ENCODE data around the gene CREBBP. TPM values are rescaled to one million over a fixed set of nuclear protein-coding genes. Genes with fewer than 3 reads are reported as not detected.
A peak's percentile ranks its signal among the peaks of the same experiment; 100 is the strongest.

CREBBP gene
- total and polyA plus RNA-seq, 9 of the 15 experiments (the other 6 are each of a cell fraction or from before 2014, with no cell fraction given) = 0.70 to 24.8 (median 5.6) TPM

DNA sequence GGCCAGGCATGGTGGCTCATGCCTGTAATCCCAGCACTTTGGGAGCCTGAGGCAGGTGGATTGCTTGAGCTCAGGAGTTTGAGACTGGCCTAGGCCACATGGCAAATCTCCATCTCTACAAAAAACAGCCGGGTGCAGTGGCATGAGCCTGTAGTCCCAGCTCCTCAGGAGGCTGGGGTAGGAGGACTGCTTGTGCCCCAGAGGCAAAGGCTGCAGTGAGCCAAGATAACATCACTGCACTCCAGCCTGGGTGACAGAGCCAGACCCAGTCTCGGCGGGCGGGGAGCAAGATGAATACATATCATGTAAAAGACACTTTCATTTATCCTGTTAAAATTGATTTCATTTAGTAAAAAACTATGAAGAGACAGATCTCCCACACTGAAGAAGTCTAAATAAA is 54.6 kb downstream of the CREBBP start:
- Histone ChIP-seq H3K4me1 (replicated peaks in 1 of 2; ENCODE audit: control insufficient read depth in 2 of 2, insufficient read depth in 2 of 2, low read length in 2 of 2) (peaks cover 21 to 22% of the 10 kb centered on the region in 2 experiments), H3K9me1 (ENCODE audit: control insufficient read depth, insufficient read depth, low read length) (peaks cover 13% of the 10 kb centered on the region), H3K36me3 (ENCODE audit: control insufficient read depth, insufficient read depth, low read length) (peaks cover 4% of the 10 kb centered on the region; the same call in 2 of the 3 replicates), H3K4me2 (ENCODE audit: insufficient read depth, low read length) (no peak overlapping the region), H3K27me3 (ENCODE audit: control insufficient read depth in 2 of 2, insufficient read depth in 2 of 2, low read length in 2 of 2) (no peaks in the 10 kb centered on the region), H3K9me3 (replicated peaks; ENCODE audit: control insufficient read depth, insufficient read depth, low read depth, low read length) (no peaks in the 10 kb centered on the region), H3K27ac (ENCODE audit: extremely low read depth, low read depth, low read length) (no peak overlapping the region), H3K79me2 (ENCODE audit: control insufficient read depth, insufficient read depth, low read length) (peaks cover 79% of the 10 kb centered on the region), H3K9ac (ENCODE audit: insufficient read depth in 1 of 2, low read depth in 2 of 2, low read length in 2 of 2) (no peak overlapping the region), H3K4me3 (no peak overlapping the region), H2AFZ (ENCODE audit: low read depth, low read length) (no peak overlapping the region), H4K20me1 (replicated peaks; ENCODE audit: control insufficient read depth, insufficient read depth, low read length) (peaks cover 29% of the 10 kb centered on the region)
- FAIRE-seq (no peak), ATAC-seq (no peak), DNase-seq (ENCODE audit: extremely low read depth in 1 of 4, low spot score in 3 of 4) (no peak)
- WGBS (ENCODE audit: insufficient coverage, low coverage, missing lambda C conversion rate) = 41% methylated on average over 4 of the region's 4 CpGs
- ChIA-PET POLR2A (no interaction called here), CTCF (ENCODE audit: low intra/inter-chr PET ratio) (no interaction called here)
- in situ Hi-C loops (cut with MboI) = no loop called here
- no TSS peak for BruUV-seq (replicated peaks)
- TF ChIP-seq RBM15 (IDR thresholded peaks at IDR 0.05; ENCODE audit: insufficient read depth, low read length) (no peak), RBM34 (IDR thresholded peaks at IDR 0.05; ENCODE audit: borderline replicate concordance, insufficient read depth, low read length) (no peak)
- TF ChIP-seq, protein P1, sequence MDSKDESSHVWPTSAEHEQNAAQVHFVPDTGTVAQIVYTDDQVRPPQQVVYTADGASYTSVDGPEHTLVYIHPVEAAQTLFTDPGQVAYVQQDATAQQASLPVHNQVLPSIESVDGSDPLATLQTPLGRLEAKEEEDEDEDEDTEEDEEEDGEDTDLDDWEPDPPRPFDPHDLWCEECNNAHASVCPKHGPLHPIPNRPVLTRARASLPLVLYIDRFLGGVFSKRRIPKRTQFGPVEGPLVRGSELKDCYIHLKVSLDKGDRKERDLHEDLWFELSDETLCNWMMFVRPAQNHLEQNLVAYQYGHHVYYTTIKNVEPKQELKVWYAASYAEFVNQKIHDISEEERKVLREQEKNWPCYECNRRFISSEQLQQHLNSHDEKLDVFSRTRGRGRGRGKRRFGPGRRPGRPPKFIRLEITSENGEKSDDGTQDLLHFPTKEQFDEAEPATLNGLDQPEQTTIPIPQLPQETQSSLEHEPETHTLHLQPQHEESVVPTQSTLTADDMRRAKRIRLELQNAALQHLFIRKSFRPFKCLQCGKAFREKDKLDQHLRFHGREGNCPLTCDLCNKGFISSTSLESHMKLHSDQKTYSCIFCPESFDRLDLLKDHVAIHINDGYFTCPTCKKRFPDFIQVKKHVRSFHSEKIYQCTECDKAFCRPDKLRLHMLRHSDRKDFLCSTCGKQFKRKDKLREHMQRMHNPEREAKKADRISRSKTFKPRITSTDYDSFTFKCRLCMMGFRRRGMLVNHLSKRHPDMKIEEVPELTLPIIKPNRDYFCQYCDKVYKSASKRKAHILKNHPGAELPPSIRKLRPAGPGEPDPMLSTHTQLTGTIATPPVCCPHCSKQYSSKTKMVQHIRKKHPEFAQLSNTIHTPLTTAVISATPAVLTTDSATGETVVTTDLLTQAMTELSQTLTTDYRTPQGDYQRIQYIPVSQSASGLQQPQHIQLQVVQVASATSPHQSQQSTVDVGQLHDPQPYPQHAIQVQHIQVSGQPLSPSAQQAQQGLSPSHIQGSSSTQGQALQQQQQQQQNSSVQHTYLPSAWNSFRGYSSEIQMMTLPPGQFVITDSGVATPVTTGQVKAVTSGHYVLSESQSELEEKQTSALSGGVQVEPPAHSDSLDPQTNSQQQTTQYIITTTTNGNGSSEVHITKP (IDR thresholded peaks at IDR 0.05; ENCODE audit: partially characterized antibody) = peak; percentile 43
- TF ChIP-seq, protein P2, sequence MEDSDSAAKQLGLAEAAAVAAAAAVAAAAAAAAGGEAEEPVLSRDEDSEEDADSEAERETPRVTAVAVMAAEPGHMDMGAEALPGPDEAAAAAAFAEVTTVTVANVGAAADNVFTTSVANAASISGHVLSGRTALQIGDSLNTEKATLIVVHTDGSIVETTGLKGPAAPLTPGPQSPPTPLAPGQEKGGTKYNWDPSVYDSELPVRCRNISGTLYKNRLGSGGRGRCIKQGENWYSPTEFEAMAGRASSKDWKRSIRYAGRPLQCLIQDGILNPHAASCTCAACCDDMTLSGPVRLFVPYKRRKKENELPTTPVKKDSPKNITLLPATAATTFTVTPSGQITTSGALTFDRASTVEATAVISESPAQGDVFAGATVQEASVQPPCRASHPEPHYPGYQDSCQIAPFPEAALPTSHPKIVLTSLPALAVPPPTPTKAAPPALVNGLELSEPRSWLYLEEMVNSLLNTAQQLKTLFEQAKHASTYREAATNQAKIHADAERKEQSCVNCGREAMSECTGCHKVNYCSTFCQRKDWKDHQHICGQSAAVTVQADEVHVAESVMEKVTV (CRISPR knock-in tag; IDR thresholded peaks at IDR 0.05) = no peak
- intact Hi-C loops (cut with micrococcal nuclease) = no loop called here

Data from K562 (cell line).